Measurements from ENCODE around the gene TRPM6. TPM values are rescaled to one million over a fixed set of nuclear protein-coding genes. Genes with fewer than 3 reads are reported as not detected.

TRPM6 gene, protein sequence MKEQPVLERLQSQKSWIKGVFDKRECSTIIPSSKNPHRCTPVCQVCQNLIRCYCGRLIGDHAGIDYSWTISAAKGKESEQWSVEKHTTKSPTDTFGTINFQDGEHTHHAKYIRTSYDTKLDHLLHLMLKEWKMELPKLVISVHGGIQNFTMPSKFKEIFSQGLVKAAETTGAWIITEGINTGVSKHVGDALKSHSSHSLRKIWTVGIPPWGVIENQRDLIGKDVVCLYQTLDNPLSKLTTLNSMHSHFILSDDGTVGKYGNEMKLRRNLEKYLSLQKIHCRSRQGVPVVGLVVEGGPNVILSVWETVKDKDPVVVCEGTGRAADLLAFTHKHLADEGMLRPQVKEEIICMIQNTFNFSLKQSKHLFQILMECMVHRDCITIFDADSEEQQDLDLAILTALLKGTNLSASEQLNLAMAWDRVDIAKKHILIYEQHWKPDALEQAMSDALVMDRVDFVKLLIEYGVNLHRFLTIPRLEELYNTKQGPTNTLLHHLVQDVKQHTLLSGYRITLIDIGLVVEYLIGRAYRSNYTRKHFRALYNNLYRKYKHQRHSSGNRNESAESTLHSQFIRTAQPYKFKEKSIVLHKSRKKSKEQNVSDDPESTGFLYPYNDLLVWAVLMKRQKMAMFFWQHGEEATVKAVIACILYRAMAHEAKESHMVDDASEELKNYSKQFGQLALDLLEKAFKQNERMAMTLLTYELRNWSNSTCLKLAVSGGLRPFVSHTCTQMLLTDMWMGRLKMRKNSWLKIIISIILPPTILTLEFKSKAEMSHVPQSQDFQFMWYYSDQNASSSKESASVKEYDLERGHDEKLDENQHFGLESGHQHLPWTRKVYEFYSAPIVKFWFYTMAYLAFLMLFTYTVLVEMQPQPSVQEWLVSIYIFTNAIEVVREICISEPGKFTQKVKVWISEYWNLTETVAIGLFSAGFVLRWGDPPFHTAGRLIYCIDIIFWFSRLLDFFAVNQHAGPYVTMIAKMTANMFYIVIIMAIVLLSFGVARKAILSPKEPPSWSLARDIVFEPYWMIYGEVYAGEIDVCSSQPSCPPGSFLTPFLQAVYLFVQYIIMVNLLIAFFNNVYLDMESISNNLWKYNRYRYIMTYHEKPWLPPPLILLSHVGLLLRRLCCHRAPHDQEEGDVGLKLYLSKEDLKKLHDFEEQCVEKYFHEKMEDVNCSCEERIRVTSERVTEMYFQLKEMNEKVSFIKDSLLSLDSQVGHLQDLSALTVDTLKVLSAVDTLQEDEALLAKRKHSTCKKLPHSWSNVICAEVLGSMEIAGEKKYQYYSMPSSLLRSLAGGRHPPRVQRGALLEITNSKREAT (N-terminal part only)
- 0.22 and 1.6 TPM in 2 replicates for total RNA-seq

DNA sequence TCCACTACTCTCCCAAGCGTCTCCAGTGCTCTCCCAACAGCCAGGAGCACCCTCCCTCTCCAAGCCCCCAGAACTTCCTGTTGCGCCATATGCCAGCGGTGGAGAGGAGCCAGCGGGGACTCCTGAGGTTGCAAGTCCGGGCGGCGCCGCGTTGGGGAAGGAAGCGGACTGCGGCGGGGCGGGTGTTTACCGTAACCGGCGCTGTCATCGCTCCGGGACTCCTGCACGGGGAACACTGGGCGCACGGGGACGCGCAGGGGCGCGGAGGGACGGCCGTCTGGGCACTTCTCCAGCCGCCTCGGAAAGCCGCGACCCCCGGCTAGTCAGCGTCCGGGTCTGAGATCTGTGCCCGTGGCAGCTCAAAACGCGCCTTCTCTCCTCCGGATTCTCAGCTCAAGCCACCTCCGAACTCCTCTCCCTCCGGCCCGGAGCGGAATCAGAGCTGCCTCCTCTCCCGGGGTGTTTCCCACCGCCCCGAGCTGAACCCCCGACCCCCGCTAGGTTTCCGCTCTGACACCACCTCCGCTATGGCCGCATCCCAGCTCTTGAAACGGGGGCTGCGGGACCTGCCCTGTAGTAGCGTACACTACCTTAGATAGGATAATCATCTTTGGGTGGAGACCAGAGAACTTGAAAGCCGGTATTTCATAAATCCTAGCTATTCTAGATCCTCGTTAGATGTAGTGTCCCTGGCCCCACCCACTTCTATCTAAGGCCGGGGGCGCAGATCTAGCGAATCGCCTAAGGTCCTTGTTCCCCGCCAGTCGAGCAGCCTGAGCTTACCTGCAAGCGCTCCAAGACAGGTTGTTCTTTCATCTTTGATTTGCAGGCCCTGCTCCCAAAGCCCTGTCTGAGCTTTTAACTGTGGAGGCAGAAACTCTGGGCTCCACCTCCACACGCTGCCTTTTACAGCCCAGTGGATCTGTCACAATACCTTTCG lies at the start of gene TRPM6:
Gene TRPM6, minus strand, starts transcription at position 881 of the 940 bp plus-strand sequence. Its CDS starts 65 bp downstream, at position 816.
- TF ChIP-seq, protein P1, sequence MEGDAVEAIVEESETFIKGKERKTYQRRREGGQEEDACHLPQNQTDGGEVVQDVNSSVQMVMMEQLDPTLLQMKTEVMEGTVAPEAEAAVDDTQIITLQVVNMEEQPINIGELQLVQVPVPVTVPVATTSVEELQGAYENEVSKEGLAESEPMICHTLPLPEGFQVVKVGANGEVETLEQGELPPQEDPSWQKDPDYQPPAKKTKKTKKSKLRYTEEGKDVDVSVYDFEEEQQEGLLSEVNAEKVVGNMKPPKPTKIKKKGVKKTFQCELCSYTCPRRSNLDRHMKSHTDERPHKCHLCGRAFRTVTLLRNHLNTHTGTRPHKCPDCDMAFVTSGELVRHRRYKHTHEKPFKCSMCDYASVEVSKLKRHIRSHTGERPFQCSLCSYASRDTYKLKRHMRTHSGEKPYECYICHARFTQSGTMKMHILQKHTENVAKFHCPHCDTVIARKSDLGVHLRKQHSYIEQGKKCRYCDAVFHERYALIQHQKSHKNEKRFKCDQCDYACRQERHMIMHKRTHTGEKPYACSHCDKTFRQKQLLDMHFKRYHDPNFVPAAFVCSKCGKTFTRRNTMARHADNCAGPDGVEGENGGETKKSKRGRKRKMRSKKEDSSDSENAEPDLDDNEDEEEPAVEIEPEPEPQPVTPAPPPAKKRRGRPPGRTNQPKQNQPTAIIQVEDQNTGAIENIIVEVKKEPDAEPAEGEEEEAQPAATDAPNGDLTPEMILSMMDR (conservative IDR thresholded peaks at IDR 0.05; ENCODE audit: low read depth, low read length): no peak
- peak; percentile 20 for DNase-seq (ENCODE audit: low read depth)
- H3K4me3 ChIP-seq (ENCODE audit: low read depth, low read length): peak within 1 kb of the TSS; percentile 73

DNA sequence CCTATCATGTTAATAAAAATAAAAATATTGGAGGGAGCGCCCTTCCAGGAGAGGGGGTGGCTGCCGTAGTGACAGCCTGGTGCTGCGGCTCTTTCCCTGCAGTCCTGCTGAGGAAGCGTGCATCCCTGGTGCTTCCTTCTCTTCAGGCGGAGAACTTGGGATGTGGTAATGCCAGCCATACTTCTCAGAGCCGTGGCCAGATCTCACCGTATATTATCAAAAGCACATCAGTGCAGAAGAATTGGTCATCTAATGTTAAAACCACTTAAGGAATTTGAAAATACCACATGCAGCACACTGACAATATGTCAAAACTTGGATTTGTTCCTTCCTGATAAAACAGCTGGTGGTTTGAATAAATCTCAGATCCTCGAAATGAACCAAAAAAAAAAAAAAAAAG lies 47.3 kb upstream of the TRPM6 start:
- TF ChIP-seq, protein P1 (conservative IDR thresholded peaks at IDR 0.05; ENCODE audit: low read depth, low read length): no peak
- H3K4me3 ChIP-seq (ENCODE audit: low read depth, low read length): no peak overlapping the region
- DNase-seq (ENCODE audit: low read depth): no peak

DNA sequence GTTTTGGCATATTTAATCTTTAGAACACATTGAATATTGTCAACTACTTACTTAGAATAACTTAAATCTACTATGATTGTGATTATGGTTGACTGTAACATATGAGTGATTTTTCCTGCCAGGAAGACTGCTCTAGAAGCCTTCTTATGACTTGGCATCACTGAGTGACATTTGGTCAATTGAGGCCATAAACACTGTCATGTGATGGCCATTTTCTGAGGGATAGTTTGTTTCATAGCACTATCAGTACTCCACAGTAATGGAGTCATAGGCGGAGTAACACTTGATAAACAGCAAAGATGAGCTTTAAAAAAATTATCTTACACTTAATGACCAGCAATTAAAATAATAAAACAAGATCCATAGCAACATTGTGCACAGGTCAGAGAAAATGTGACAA lies 34.0 kb upstream of the TRPM6 start:
- DNase-seq (ENCODE audit: low read depth): no peak
- TF ChIP-seq, protein P1 (conservative IDR thresholded peaks at IDR 0.05; ENCODE audit: low read depth, low read length): no peak
- H3K4me3 ChIP-seq (ENCODE audit: low read depth, low read length): no peak overlapping the region

DNA sequence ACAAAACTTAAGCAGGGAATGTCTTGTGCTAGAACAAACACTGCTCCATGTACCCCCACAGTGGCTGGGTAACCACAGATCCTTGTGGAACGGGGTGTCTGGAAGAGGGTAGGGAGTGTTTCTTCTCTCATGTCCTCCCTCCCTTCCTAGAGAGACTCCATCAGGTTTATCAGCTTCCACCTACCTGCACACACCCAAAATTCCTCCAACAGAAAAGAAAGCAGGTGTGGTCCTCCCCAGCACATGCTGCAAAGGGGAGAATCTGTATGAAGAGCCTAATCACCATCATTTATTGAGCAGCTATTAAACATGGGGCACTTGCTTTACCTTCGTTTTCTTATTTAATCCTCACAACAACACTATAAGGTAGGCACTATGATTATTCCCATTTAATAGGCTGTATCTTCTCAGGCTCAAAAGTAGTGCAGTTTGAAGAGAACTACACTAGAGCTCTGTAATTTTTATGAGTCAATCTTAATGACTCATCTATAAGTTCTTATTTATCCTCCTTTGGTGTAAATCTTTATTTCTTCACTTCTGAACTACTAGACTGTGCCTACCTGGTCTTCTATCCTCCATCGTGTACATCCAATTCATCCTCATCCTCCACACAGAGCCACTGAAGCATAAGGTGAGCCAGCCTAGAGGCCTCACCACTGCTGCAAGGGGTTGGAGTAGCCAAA lies 33.4 kb upstream of the TRPM6 start:
- no peak for DNase-seq (ENCODE audit: low read depth)
- no peak overlapping the region for H3K4me3 ChIP-seq (ENCODE audit: low read depth, low read length)
- TF ChIP-seq, protein P1 (conservative IDR thresholded peaks at IDR 0.05; ENCODE audit: low read depth, low read length): no peak

DNA sequence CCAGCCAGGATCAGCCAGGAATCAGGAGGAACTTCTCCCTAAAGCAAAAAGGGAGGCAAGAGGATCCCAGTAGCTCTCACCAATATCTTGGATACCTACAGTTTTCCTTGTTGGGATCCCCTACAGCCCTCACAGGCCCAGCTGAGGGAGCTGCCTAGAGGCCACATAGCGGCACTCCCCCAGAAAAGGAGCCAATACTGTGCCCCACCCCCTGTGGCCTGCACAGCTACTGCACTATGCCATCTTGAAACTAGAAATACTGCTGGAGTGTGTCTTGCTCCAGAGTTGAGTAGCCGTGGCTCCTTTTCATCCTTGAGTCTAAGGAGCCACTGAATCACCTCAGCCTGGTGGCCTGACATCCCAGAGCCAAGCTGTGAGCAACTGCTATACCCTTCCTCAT lies 22.3 kb upstream of the TRPM6 start:
- no peak overlapping the region for H3K4me3 ChIP-seq (ENCODE audit: low read depth, low read length)
- no peak for DNase-seq (ENCODE audit: low read depth)
- TF ChIP-seq, protein P1 (conservative IDR thresholded peaks at IDR 0.05; ENCODE audit: low read depth, low read length): no peak

Data from epithelial cell of proximal tubule (primary cell).